CD4-positive, CD25-positive, alpha-beta regulatory T cell (primary cell): ENCODE data around the gene PRKD3. TPM values are rescaled to one million over a fixed set of nuclear protein-coding genes. Genes with fewer than 3 reads are reported as not detected.
A peak's percentile ranks its signal among the peaks of the same experiment; 100 is the strongest.

Experiments used
- ATAC-seq, 2 donors: fragments of 150-1000 bp; cut with Tn5 transposase; one replicate each; pipeline ENCODE4 v1.10.0; 2021; ENCODE audit warnings: low read depth in 2 of 2, moderate number of reproducible peaks in 2 of 2, moderate library complexity in 1 of 2
- DNase-seq, 3 donors: peaks; one replicate each; pipeline versions ENCODE4 v3.0.0 to v3.0.0-alpha.2; 2012 to 2022; ENCODE audit warnings: mixed read lengths in 1 of 3
- H3K27ac ChIP-seq: one replicate; pipeline ENCODE4 v1.7.0; 2013; ENCODE audit warnings: mild to moderate bottlenecking, low read length; ENCODE audit not compliant: insufficient read depth, poor library complexity, severe bottlenecking
- H3K27me3 ChIP-seq: one replicate; pipeline ENCODE4 v1.7.0; 2013; ENCODE audit warnings: low read length; ENCODE audit not compliant: control insufficient read depth, insufficient read depth
- H3K36me3 ChIP-seq: one replicate; pipeline ENCODE4 v1.7.0; 2013; ENCODE audit warnings: mild to moderate bottlenecking, low read length, moderate library complexity; ENCODE audit not compliant: control insufficient read depth, insufficient read depth
- H3K4me1 ChIP-seq: 2 replicates; pipeline ENCODE4 v1.7.0; 2013; ENCODE audit warnings: mild to moderate bottlenecking, low read length; ENCODE audit not compliant: insufficient read depth, control insufficient read depth, poor library complexity, severe bottlenecking
- H3K4me3 ChIP-seq: one replicate; pipeline ENCODE4 v1.7.0; 2013; ENCODE audit warnings: low read depth, mild to moderate bottlenecking, low read length, moderate library complexity
- H3K9me3 ChIP-seq, 2 experiments: 1 replicate in 1 of 2; 2 replicates in 1 of 2; pipeline ENCODE4 v1.7.0; 2013; ENCODE audit warnings: low read length in 2 of 2, mild to moderate bottlenecking in 1 of 2, moderate library complexity in 1 of 2; ENCODE audit not compliant: control insufficient read depth in 2 of 2
- H3K27ac Mint-ChIP-seq, 3 donors: one replicate each; pipeline ENCODE4 v1.8.0; 2020 to 2022; ENCODE audit warnings: mild to moderate bottlenecking in 3 of 3, mixed read lengths in 3 of 3, moderate library complexity in 2 of 3
- H3K27me3 Mint-ChIP-seq: one replicate; pipeline ENCODE4 v1.8.0; 2022; ENCODE audit warnings: mild to moderate bottlenecking, mixed read lengths
- H3K36me3 Mint-ChIP-seq: one replicate; pipeline ENCODE4 v1.8.0; 2020; ENCODE audit warnings: mixed read lengths
- H3K4me1 Mint-ChIP-seq, 4 donors: one replicate each; pipeline ENCODE4 v1.8.0; 2020 to 2022; ENCODE audit warnings: mixed read lengths in 4 of 4, mild to moderate bottlenecking in 1 of 4
- H3K4me3 Mint-ChIP-seq, 4 donors: one replicate each; pipeline ENCODE4 v1.8.0; 2020 to 2022; ENCODE audit warnings: mild to moderate bottlenecking in 4 of 4, mixed read lengths in 4 of 4, moderate library complexity in 3 of 4
- H3K9me3 Mint-ChIP-seq, 7 donors: one replicate each; pipeline ENCODE4 v1.8.0; 2020 to 2022; ENCODE audit warnings: mixed read lengths in 7 of 7, mild to moderate bottlenecking in 3 of 7, moderate library complexity in 2 of 7
- polyA plus RNA-seq, 4 donors: library from polyadenylated mRNA; unstranded; fragments of 300-500 nt; fragmentation: Illumina TruSeq; gene quantifications; one replicate each; pipeline ENCODE4 v1.2.3, GENCODE V29; 2021
- total RNA-seq: library from RNA; stranded (reverse); gene quantifications from one replicate; pipeline ENCODE4 v1.2.3, GENCODE V29; 2022

The PRKD3 gene
- total and polyA plus RNA-seq, 5 donors from 2014 or later, result 5.3 to 19.7 (median 15.9) TPM

DNA sequence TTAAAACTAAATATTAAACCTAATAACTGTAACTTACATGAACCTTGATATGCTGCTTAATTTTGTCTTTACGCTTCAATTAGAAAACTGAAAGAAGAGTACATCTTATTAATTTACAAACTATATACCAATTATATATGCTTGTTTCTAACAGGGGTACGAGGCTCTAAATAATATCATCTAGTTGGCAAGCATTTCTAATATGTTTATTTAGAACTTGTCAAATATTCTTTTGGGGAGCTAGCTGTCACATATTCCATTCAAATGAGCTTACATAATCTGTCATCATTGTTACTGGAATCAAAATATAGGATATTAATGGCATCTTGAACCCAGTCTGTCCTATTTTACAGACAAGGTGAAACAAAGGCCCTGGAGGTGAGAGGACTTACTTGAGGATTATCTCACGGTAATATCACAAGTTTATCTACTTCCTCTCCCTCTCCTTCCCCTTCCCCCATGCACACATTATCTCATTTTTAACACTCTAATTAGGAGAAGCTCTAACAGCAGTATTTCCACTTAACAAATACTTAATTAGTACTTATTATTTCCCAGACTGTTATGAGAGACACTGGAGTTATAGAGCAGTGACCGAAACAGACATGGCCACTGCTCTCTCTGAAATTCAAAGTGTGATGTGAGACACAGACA is 3.5 kb downstream of the PRKD3 start:
- Histone ChIP-seq H3K9me3 (no peaks in the 10 kb centered on the region), H3K4me1 (peaks cover 29% of the 10 kb centered on the region), H3K36me3 (no peaks in the 10 kb centered on the region), H3K27me3 (no peaks in the 10 kb centered on the region), H3K4me3 (no peak overlapping the region), H3K27ac (no peak overlapping the region)
- Mint-ChIP-seq H3K36me3 (peaks cover 7% of the 10 kb centered on the region), H3K4me1 (peaks cover 29 to 67% (median 33%) of the 10 kb centered on the region in 4 donors), H3K4me3 (peak overlapping the region in 2 of 4 donors; percentile 2 to 22), H3K27ac (peak overlapping the region in 1 of 3 donors; percentile 5), H3K27me3 (peaks cover 19% of the 10 kb centered on the region), H3K9me3 (peaks cover 0 to 2% (median 0%) of the 10 kb centered on the region in 7 donors)
- DNase-seq (no peak), ATAC-seq (no peak)

DNA sequence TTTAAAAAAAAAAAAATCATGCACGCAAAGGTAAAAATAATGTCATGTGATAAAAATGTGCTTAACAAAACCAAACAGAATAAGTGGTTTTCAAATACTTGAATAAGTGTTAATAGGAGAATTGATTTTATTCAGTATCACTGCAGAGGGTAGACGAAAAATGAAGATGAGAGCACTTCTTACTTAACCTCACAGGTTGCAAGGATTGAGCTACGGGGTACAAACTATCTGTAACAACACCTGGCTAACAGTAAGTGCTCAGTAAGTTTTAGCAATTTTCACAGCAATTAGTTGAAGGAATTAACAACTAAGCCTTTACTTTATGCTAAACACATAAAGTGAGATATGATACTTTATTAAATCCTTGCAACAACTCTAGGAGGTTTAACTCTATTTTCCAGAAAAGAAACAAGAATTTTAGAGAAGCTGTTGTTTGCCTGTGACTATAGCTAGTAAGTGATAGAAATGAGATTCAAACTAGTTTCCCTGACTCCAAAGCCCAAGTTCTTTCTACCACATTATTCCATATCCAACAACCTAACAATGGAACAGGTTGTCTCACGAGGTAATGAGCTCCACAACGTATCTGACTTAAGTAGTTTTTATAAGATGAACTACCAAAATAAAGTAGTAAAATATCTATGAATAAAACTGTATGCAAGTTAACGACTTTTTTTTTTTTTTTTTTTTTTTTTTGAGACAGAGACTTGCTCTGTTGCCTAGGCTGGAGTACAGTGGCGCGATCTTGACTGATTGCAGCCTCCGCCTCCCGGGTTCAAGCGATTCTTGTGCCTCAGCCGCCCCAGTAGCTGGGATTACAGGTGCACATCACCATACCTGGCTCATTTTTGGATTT is 4.7 kb downstream of the PRKD3 start:
- DNase-seq, result no peak
- peak overlapping the region in 1 of 3 donors; percentile 9 for H3K27ac Mint-ChIP-seq
- H3K27me3 Mint-ChIP-seq, result peaks cover 15% of the 10 kb centered on the region
- ATAC-seq, result no peak
- peaks cover 21 to 64% (median 35%) of the 10 kb centered on the region in 4 donors for H3K4me1 Mint-ChIP-seq
- Histone ChIP-seq H3K4me1 (peaks cover 20% of the 10 kb centered on the region), H3K27ac (no peak overlapping the region), H3K4me3 (no peak overlapping the region), H3K27me3 (no peaks in the 10 kb centered on the region), H3K36me3 (no peaks in the 10 kb centered on the region), H3K9me3 (no peaks in the 10 kb centered on the region)
- peaks cover 12% of the 10 kb centered on the region for H3K36me3 Mint-ChIP-seq
- H3K9me3 Mint-ChIP-seq, result peaks cover 0 to 2% (median 0%) of the 10 kb centered on the region in 7 donors
- peak overlapping the region in 1 of 4 donors; percentile 1 for H3K4me3 Mint-ChIP-seq

DNA sequence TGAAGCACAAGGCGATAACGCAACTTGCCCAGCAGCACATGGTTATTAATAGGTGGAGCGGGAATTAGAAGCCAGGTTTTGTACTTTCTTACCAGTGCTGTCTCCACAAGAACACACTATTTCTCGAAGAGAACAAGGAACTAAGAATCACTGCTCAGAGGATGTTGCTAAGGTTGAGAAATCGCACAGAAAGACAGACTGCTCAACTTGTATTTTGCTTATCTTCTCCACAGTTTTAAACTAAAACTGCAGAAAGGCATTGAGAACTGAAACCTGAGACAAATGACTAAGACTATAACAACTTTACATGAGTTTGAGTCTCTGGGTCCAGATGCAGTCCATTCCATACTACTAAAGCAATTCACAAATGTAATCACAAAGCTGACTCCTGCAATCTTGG is 6.2 kb downstream of the PRKD3 start:
- Histone ChIP-seq H3K27me3 (no peaks in the 10 kb centered on the region), H3K36me3 (no peaks in the 10 kb centered on the region), H3K4me1 (peaks cover 13% of the 10 kb centered on the region), H3K4me3 (no peak overlapping the region), H3K27ac (no peak overlapping the region), H3K9me3 (no peaks in the 10 kb centered on the region)
- Mint-ChIP-seq H3K4me3 (no peak overlapping the region), H3K9me3 (no peaks in the 10 kb centered on the region), H3K27ac (no peak overlapping the region), H3K36me3 (peaks cover 12% of the 10 kb centered on the region), H3K27me3 (peaks cover 4% of the 10 kb centered on the region), H3K4me1 (peaks cover 12 to 66% (median 33%) of the 10 kb centered on the region in 4 donors)
- no peak for ATAC-seq
- DNase-seq, result no peak

DNA sequence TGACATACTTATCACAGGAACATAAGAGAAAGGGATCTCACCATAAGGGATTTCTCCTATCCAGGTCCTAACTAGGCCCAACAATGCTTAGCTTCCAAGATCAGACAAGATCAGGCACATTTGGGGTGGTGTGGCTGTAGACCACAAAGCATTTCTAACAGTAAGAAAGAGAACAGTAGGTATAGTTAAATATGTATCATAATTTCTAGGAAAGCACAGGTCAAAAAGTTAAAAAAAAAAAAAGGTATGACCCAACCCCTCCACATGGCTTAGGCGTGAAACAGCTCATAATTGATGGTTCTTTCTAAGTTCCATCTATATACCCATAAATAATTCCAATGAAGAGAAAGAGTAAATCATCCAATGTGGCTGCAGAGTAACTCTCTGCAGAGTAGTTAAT is 6.9 kb downstream of the PRKD3 start:
- Histone ChIP-seq H3K4me3 (no peak overlapping the region), H3K9me3 (no peaks in the 10 kb centered on the region), H3K27me3 (no peaks in the 10 kb centered on the region), H3K36me3 (no peaks in the 10 kb centered on the region), H3K4me1 (peaks cover 6% of the 10 kb centered on the region), H3K27ac (no peak overlapping the region)
- Mint-ChIP-seq H3K9me3 (no peaks in the 10 kb centered on the region), H3K36me3 (peaks cover 12% of the 10 kb centered on the region), H3K27ac (peak overlapping the region in 1 of 3 donors; percentile 38), H3K4me1 (peaks cover 15 to 66% (median 31%) of the 10 kb centered on the region in 4 donors), H3K27me3 (peaks cover 4% of the 10 kb centered on the region), H3K4me3 (no peak overlapping the region)
- ATAC-seq (no peak), DNase-seq (no peak)

DNA sequence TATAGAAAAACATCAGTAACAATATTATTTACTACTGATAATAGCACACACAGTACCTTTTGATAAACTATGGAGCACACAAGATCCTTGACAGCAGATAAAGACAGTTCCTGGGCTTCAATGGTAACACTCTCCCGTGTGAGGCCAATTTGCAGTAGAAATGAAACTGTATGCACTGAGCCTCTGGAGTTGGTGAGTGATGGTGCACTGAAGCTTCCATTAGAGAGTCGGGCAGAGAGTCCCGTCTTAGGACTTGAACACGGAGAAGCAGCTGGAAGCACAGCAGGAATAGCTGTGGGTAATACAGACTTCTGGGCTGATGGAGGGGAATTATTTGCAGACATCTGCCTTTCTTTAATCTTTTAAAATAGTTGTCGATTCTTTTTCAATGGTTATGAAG is 8.5 kb downstream of the PRKD3 start:
- Mint-ChIP-seq H3K27me3 (peaks cover 4% of the 10 kb centered on the region), H3K9me3 (no peaks in the 10 kb centered on the region), H3K4me3 (no peak overlapping the region), H3K27ac (no peak overlapping the region), H3K4me1 (peaks cover 15 to 65% (median 27%) of the 10 kb centered on the region in 4 donors), H3K36me3 (peaks cover 12% of the 10 kb centered on the region)
- Histone ChIP-seq H3K4me3 (no peak overlapping the region), H3K27ac (no peak overlapping the region), H3K9me3 (no peaks in the 10 kb centered on the region), H3K27me3 (no peaks in the 10 kb centered on the region), H3K36me3 (no peaks in the 10 kb centered on the region), H3K4me1 (peaks cover 3% of the 10 kb centered on the region)
- no peak for DNase-seq
- ATAC-seq, result no peak

DNA sequence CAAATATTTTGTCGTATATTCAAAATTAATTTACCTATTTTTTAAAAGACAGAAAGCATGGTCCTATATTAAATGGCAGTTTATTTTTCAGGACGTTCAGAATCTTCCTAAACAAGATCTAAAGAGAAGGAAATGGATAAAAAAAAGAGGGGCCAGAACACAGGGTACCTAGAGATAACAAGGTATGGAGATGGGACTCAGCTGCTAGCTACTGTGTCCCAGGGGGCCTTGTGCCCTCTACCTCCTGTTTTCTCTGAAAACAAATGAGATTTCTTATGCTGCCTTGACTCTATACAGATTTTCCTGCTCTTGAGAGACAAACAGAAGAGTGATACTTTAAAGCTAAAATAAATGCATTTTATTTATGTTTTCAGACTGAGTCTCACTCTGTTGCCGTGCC is 9.3 kb downstream of the PRKD3 start:
- no peak for ATAC-seq
- H3K9me3 Mint-ChIP-seq, result no peaks in the 10 kb centered on the region
- no peak for DNase-seq
- no peak overlapping the region for H3K27ac Mint-ChIP-seq
- Histone ChIP-seq H3K9me3 (no peaks in the 10 kb centered on the region), H3K27ac (no peak overlapping the region), H3K4me3 (no peak overlapping the region), H3K27me3 (no peaks in the 10 kb centered on the region), H3K36me3 (no peaks in the 10 kb centered on the region), H3K4me1 (peaks cover 3% of the 10 kb centered on the region)
- peaks cover 18 to 70% (median 31%) of the 10 kb centered on the region in 4 donors for H3K4me1 Mint-ChIP-seq
- peaks cover 12% of the 10 kb centered on the region for H3K36me3 Mint-ChIP-seq
- peak overlapping the region in 1 of 4 donors; percentile 39 for H3K4me3 Mint-ChIP-seq
- H3K27me3 Mint-ChIP-seq, result peaks cover 4% of the 10 kb centered on the region

DNA sequence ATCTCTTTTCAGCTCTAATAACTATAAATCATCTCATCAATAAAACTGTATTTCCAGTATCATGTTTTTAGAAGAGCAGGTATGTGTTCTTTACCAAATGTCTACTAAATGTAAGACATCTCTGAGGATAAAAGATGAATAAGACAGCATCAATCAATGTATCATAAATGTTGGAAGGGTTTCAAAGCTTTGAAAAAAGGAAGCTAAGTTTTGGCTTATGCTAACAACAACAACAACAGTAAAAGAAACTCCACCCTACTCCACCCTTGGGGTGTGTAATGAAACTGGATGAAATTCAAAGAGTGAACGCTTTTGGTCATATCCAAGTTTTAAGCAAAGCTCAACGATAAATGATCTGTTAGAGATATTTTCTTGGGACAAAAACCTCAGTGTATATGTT is 17.1 kb downstream of the PRKD3 start:
- H3K27ac ChIP-seq, result no peak overlapping the region
- H3K27me3 ChIP-seq, result no peaks in the 10 kb centered on the region
- Mint-ChIP-seq H3K36me3 (peaks cover 6% of the 10 kb centered on the region), H3K4me1 (peaks cover 12 to 48% (median 20%) of the 10 kb centered on the region in 4 donors), H3K27ac (no peak overlapping the region), H3K4me3 (no peak overlapping the region), H3K9me3 (no peaks in the 10 kb centered on the region), H3K27me3 (no peaks in the 10 kb centered on the region)
- no peaks in the 10 kb centered on the region for H3K36me3 ChIP-seq
- H3K4me3 ChIP-seq, result no peak overlapping the region
- H3K9me3 ChIP-seq, result no peaks in the 10 kb centered on the region
- no peak for ATAC-seq
- DNase-seq, result no peak
- peaks cover 3% of the 10 kb centered on the region for H3K4me1 ChIP-seq
